T47D (cell line): ENCODE measurements around the gene BABAM2.

Experiments
- DNase-seq, 2 experiments: peaks; one replicate each; pipeline versions ENCODE4 v3.0.0 to v3.0.0-alpha.2; 2011 to 2012; ENCODE audit warnings: low read depth in 1 of 2, low spot score in 1 of 2
- JUND ChIP-seq: IDR thresholded peaks from 2 replicates; pipeline ENCODE4 v1.6.1; 2012; ENCODE audit warnings: low read depth
- in situ Hi-C: cut with HindIII; loops from 2 replicates; pipeline ENCODE4 v1.10.0; 2016; ENCODE audit warnings: low sequenced_read_pairs, low pct_unique_long_range_greater_than_20kb

BABAM2 gene

DNA sequence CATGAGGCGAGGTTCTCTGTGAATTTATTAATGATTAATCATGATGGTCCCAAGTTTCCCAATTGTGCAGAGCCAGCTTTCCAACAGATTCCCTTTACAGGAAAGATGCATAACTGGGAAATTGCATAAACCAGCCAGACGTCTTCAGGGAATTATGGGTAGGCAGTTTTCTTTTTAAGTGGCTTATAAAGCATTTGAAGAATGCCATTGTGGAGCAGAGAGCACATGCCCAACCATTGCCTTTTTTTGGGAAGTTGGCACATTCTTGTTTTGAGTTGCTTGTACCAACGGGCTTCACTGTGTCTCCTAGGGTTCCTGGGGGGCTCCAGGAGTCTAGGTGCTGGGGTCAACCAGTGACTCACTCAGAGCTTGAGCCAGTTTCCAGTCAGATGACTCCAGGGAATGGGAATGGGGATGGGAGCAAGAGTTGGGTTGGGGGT is 270.5 kb downstream of the BABAM2 start:
- peak in 1 of 2 experiments; percentile 1 for DNase-seq
- in situ Hi-C loops, result no loop called here
- no peak for TF ChIP-seq JUND

GRCh38 chr2:28161466-28161865 is 270.9 kb downstream of the BABAM2 start:
- DNase-seq, result no peak
- in situ Hi-C loops, result no loop called here

GRCh38 chr2:28162564-28162963 is 272.0 kb downstream of the BABAM2 start:
- no peak for TF ChIP-seq JUND
- no peak for DNase-seq
- in situ Hi-C loops, result no loop called here

More at GRCh38 chr2:28161466-28161865, 270.9 kb downstream of the BABAM2 start:
- no peak for TF ChIP-seq JUND

DNA sequence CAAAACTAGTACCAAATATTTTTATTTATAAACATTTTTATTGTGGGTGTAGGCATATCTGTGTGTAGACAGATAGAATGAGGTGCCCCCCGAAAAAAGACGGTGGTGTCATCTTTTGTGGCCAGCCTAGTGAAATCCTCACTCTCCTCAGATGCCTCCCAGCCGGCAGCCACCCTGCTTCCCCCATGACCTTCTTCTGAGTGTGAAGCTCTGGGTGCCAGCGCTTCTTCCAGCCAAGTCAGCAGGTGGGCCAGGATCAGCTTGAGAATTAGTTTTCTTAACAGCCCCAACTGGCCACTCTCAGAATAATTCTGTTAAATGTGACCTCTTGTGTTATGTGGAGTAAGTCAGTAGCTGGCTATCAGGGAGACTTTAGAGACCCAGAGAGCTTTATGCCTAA is 272.5 kb downstream of the BABAM2 start:
- no peak for TF ChIP-seq JUND
- DNase-seq, result no peak
- in situ Hi-C loops, result no loop called here

- DNase-seq, result no peak
- no peak for TF ChIP-seq JUND
- in situ Hi-C loops, result no loop called here
Measured at GRCh38 chr2:28163627-28164279, 273.2 kb downstream of the BABAM2 start.

- in situ Hi-C loops, result no loop called here
- no peak for DNase-seq
Measured at GRCh38 chr2:28164280-28164801, 273.8 kb downstream of the BABAM2 start.

DNA sequence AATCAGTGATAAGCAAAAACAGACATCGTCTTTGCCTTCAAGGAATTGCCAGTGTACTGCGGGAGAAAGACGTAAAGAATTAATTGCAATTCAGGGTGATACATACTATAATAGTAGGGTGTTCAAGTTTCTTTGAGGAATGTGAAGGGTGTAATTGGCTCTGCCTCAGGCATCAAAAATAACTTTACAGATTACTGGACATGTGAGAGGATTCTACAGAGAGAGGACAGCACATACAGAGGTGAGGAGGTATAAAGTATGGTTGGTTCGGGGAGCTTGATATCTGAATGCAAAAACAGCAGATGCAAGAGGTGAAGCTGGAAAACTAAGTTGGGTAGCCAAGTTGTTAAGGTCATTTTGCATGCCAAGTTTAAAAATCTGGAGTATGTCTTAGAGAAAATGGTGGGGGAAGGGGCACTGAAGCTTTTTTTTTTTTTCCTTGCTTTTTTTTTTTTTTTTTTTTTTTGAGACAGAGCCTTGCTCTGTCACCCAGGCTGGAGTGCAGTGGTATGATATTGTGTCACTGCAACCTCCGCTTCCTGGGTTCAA is 274.6 kb downstream of the BABAM2 start:
- in situ Hi-C loops, result no loop called here
- no peak for DNase-seq
- no peak for TF ChIP-seq JUND

More at GRCh38 chr2:28164280-28164801, 273.8 kb downstream of the BABAM2 start:
- no peak for TF ChIP-seq JUND

DNA sequence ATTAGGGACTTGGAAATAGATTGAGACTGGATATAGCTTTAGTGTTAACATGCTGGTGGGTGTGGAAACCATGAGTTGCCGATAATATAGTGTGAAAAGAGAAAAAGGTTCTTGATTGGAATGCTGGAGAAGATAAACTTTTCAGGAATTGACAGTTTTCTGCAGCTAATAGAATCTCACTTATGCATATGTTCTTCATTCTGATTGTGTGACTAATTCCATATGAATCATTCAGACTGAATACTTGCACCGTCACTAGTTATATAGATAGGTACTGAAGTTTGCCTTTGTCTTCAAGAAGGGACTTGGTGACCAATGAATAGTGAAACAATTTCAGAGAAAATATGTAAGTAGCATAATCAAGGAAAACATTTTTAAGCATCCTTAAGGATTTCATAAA is 276.4 kb downstream of the BABAM2 start:
- no peak for TF ChIP-seq JUND
- in situ Hi-C loops, result no loop called here
- no peak for DNase-seq

DNA sequence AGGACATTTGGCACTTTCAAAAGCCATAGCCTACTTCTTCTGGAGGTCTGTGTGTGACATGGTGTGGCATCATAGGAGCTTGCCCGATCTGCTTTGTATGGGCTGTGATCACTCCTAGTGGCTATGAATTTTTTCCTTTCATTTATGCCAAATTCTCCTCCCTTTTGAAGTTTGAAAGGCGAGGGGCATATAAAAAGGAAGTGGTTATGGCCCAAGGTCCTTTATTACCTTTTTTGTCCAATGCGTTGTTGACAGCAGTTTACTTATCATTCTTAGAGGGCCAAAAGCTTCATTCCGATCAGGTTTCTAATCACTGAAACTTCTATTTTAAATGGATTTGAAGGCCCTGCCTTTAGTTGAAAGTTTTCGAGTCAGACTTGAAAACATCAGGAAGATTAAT is 277.8 kb downstream of the BABAM2 start:
- no peak for DNase-seq
- TF ChIP-seq JUND, result no peak
- in situ Hi-C loops, result no loop called here

DNA sequence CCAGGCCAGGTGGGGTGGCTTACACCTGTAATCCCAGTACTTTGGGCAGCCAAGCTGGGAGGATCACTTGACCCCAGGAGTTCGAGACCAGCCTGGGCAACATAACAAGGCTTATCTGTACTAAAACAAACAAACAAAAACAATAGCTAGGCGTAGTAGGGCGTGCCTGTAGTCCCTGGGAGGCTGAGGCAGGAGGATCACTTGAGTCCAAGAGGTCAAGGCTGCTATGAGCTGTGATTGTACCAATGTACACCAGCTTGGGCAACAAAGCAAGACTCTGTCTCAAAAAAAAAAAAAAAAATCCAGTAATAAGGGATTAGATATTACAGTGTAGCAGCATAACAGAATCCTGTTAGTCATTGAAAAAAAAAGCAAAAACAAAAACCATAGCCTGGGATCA is 279.0 kb downstream of the BABAM2 start:
- TF ChIP-seq JUND, result no peak
- DNase-seq, result no peak
- in situ Hi-C loops, result no loop called here

DNA sequence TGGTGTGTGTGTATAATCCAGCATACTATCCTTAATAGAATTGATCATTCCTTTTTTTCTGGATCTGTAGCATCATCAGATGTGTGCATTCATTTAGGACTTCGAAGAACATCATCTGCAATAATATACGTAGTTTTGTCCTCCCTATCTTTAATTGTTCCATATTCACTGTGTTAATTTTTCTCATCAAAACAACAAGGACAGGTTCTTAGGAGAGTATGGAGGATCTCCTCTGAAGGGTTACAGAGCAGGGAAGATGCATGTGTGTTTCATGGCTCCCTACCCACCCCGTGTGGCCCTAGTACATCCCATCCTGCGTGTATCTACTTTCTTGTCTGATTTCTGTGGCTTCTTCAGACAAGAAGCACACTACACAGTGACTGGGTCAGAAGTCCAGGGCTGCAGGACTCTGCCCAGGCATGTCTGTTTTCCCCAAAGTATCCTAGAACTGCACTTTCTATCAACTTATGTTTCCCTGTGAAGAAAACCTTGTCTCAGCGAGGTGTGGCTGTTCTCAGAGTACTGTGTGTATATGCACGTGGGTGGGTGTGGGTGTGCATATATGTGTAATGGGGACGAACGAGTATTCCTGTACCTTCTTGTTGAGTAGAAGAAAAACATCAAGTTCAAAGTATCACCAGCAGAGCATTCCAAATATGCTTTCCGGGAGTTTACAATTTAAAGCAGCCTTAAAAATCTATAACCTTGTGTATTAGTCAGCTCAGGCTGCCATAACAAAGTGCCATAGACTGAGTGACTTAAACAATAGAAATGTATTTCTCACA is 281.8 kb downstream of the BABAM2 start:
- in situ Hi-C loops, result no loop called here
- DNase-seq, result no peak
- no peak for TF ChIP-seq JUND

DNA sequence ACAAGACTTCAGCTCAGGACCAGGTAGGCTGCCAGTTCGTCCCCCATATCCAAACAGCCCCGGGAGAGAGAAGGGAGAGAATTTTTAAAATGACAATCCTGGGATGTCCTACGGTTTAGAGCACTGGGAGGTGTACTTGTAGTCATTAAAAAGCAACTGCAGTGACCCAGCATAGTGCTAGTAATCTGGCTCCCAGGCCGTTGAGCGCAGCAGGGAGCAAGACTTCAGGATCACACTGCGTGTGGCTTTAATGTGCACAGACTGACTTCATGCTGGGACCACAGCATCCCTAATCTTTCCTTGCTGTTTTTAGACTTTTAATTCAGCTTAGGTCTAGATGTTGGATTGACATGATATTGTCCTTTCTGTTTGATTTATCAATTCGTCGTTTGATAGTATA is 282.8 kb downstream of the BABAM2 start:
- no peak for DNase-seq
- in situ Hi-C loops, result no loop called here
- TF ChIP-seq JUND, result no peak

DNA sequence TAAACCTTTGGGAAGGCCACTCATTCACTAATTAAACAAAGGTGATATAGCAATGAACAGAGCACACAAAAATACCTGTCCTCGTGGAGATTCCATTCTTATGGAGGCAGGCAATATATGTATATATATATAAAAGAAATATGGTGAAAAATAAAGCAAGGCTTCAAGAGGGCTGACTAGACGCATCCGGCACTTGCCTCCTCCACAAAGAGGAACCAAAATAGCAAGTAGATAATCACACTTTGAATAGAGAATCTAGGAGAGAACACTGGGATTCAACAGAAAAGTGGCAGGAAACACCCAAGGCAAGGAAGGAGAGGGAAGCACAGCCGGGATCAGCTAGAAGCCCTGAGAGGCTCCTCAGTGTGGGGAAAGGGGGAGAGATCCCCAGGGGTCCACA is 283.7 kb downstream of the BABAM2 start:
- TF ChIP-seq JUND, result no peak
- DNase-seq, result no peak
- in situ Hi-C loops, result no loop called here

DNA sequence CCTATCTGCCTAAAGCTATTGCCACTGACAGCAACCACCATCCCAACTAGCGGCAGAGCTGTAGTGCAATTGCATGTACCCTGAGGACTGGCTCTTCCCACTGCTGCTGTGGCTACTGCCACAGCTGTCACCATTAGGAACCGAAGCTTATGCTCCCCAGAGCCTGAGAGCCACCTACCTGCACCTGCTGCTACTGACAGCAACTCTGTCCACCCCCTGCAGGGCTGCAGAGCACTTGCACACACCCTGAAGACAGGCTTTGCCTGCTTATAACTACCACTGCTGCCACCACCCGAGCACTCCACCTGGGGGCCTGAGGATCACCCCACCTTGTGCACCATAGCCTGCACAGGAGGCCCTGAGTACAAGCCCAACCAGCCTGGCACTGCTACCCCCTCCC is 284.5 kb downstream of the BABAM2 start:
- peak in 1 of 2 experiments; percentile 22 for DNase-seq
- in situ Hi-C loops, result no loop called here
- TF ChIP-seq JUND, result no peak
